Astrocyte of the spinal cord (primary cell): ENCODE results near the gene MKRN2.

Experiments
- DNase-seq: peaks from one replicate; pipeline ENCODE4 v3.0.0; 2011; ENCODE audit warnings: low read depth, low spot score
- H3K4me3 ChIP-seq: 2 replicates; pipeline ENCODE4 v1.5.1; 2011; ENCODE audit warnings: low read depth, mild to moderate bottlenecking, low read length, moderate library complexity
- CTCF ChIP-seq: IDR thresholded peaks from 2 replicates; pipeline ENCODE4 v1.5.1; 2012; ENCODE audit warnings: low read depth, mild to moderate bottlenecking, low read length, inconsistent platforms
- in situ Hi-C: cut with HindIII; loops from 2 replicates; pipeline ENCODE4 v1.10.0; 2017; ENCODE audit warnings: low sequenced_read_pairs

Gene MKRN2

GRCh38 chr3:12561397-12561796 lies 4.5 kb downstream of the MKRN2 start:
- H3K4me3 ChIP-seq, result no peak overlapping the region
- in situ Hi-C loops, result no loop called here
- no peak for DNase-seq
- TF ChIP-seq CTCF, result no peak

GRCh38 chr3:12562451-12562850 lies 5.6 kb downstream of the MKRN2 start:
- H3K4me3 ChIP-seq, result no peak overlapping the region
- in situ Hi-C loops, result no loop called here
- TF ChIP-seq CTCF, result no peak
- DNase-seq, result no peak

- TF ChIP-seq CTCF, result no peak
- no peak for DNase-seq
- no peak overlapping the region for H3K4me3 ChIP-seq
- in situ Hi-C loops, result no loop called here
Observed at GRCh38 chr3:12566976-12567375, 10.1 kb downstream of the MKRN2 start.

- DNase-seq, result no peak
- in situ Hi-C loops, result no loop called here
- TF ChIP-seq CTCF, result no peak
- H3K4me3 ChIP-seq, result no peak overlapping the region
Observed at GRCh38 chr3:12568747-12569146, 11.9 kb downstream of the MKRN2 start.

GRCh38 chr3:12569836-12570235 lies 12.9 kb downstream of the MKRN2 start:
- DNase-seq, result no peak

GRCh38 chr3:12571986-12572385 lies 15.1 kb downstream of the MKRN2 start:
- no peak for DNase-seq
- in situ Hi-C loops, result no loop called here
- H3K4me3 ChIP-seq, result no peak overlapping the region
- no peak for TF ChIP-seq CTCF

More at GRCh38 chr3:12569836-12570235, 12.9 kb downstream of the MKRN2 start:
- H3K4me3 ChIP-seq, result no peak overlapping the region
- in situ Hi-C loops, result no loop called here
- no peak for TF ChIP-seq CTCF

GRCh38 chr3:12574131-12574530 lies 17.2 kb downstream of the MKRN2 start:
- no peak for DNase-seq
- no peak for TF ChIP-seq CTCF
- no peak overlapping the region for H3K4me3 ChIP-seq
- in situ Hi-C loops, result no loop called here
